Measurements from ENCODE around the gene TNFAIP3. TPM values are rescaled to one million over a fixed set of nuclear protein-coding genes. Genes with fewer than 3 reads are reported as not detected.
A peak's percentile ranks its signal among the peaks of the same experiment; 100 is the strongest.

The TNFAIP3 gene
- total RNA-seq, 1 donor from 2014 or later, result 1.8 TPM

- no peaks in the 10 kb centered on the region for H3K9me3 ChIP-seq (ENCODE audit: low read depth)
- H3K27ac Mint-ChIP-seq, result no peak overlapping the region
Measured at GRCh38 chr6:137850816-137851602, 16.1 kb upstream of the TNFAIP3 start.

DNA sequence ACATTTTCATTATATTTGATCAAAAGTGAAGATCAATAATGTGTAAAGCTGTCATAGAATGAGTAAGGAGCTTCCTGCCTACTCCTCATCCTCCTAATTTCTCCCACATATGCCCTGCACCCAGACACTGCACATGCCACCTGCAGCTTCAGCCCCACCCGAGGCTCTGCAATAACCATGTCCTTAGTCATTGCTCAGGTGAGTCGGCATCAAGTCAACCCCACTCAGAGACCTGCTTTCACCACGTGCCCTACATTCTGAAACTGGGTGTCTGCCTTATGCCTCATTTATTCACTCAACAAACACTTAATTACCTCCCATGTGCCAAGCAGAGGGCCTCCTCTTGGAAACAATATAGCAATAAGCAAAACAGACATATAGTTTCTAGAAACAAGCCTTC lies 15.4 kb upstream of the TNFAIP3 start:
- no peak overlapping the region for H3K4me3 Mint-ChIP-seq
- H3K4me2 ChIP-seq, result no peak overlapping the region
- no peak overlapping the region for H3K27ac ChIP-seq
- no peak overlapping the region for H3K27ac Mint-ChIP-seq
- no peak overlapping the region for H3K4me3 ChIP-seq
- H2AFZ ChIP-seq (replicated peaks), result no peak overlapping the region
- no peak for DNase-seq (ENCODE audit: low spot score)
- H4K20me1 ChIP-seq (ENCODE audit: low read depth), result no peaks in the 10 kb centered on the region
- no peaks in the 10 kb centered on the region for H3K36me3 Mint-ChIP-seq
- no peaks in the 10 kb centered on the region for H3F3A ChIP-seq (ENCODE audit: low read depth)
- H3K9ac ChIP-seq, result no peak overlapping the region
- no peaks in the 10 kb centered on the region for H3K4me1 ChIP-seq
- peaks cover 2% of the 10 kb centered on the region for H3K27me3 Mint-ChIP-seq (ENCODE audit: insufficient read depth, low read depth)
- TF ChIP-seq CTCF (IDR thresholded peaks at IDR 0.05) (no peak), EZH2 (IDR thresholded peaks at IDR 0.05) (no peak), EZH2phosphoT487 (IDR thresholded peaks at IDR 0.05) (no peak)
- no peaks in the 10 kb centered on the region for H3K4me1 Mint-ChIP-seq
- H3K79me2 ChIP-seq (ENCODE audit: low read depth), result no peaks in the 10 kb centered on the region
- no peaks in the 10 kb centered on the region for H3K9me3 ChIP-seq (ENCODE audit: low read depth)
- H3K27me3 ChIP-seq, result no peaks in the 10 kb centered on the region
- H3K36me3 ChIP-seq, result no peaks in the 10 kb centered on the region
- H3K9me3 Mint-ChIP-seq, result no peaks in the 10 kb centered on the region

More at GRCh38 chr6:137850816-137851602, 16.1 kb upstream of the TNFAIP3 start:
- no peak overlapping the region for H3K4me3 Mint-ChIP-seq
- Histone ChIP-seq H2AFZ (replicated peaks) (no peak overlapping the region), H3K4me3 (no peak overlapping the region), H3K79me2 (ENCODE audit: low read depth) (no peaks in the 10 kb centered on the region), H4K20me1 (ENCODE audit: low read depth) (no peaks in the 10 kb centered on the region), H3K27me3 (no peaks in the 10 kb centered on the region), H3K4me2 (no peak overlapping the region), H3K9ac (no peak overlapping the region), H3K27ac (no peak overlapping the region), H3F3A (ENCODE audit: low read depth) (no peaks in the 10 kb centered on the region), H3K4me1 (no peaks in the 10 kb centered on the region), H3K36me3 (no peaks in the 10 kb centered on the region)
- TF ChIP-seq EZH2phosphoT487 (IDR thresholded peaks at IDR 0.05), result no peak
- TF ChIP-seq CTCF (IDR thresholded peaks at IDR 0.05), result no peak
- no peak for TF ChIP-seq EZH2 (IDR thresholded peaks at IDR 0.05)
- H3K4me1 Mint-ChIP-seq, result no peaks in the 10 kb centered on the region
- H3K27me3 Mint-ChIP-seq (ENCODE audit: insufficient read depth, low read depth), result peaks cover 2% of the 10 kb centered on the region
- no peak for DNase-seq (ENCODE audit: low spot score)
- H3K9me3 Mint-ChIP-seq, result no peaks in the 10 kb centered on the region
- H3K36me3 Mint-ChIP-seq, result no peaks in the 10 kb centered on the region

DNA sequence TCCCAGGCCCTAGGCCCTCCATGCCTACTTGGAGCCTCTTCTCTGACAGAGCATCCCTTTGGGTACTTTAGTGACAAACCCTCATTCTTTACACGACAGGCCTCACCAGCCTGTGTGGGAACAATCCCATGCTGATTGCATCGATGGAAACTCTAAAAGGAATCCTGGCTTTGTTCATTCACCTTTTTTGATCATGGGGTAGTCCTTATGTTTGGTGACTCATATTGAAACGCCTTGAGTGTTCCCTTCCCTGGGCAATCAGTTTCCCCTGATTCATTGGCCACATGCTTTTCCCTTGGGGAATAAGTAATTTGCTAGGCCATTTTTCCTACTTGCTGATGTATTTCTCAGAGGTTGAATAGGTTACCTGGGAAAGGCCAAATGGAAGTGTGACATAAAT lies 14.7 kb upstream of the TNFAIP3 start:
- H3K27ac Mint-ChIP-seq, result peak overlapping the region; percentile 49
- no peak for DNase-seq (ENCODE audit: low spot score)
- H3K4me3 Mint-ChIP-seq, result no peak overlapping the region
- Histone ChIP-seq H3K4me1 (no peaks in the 10 kb centered on the region), H3K27ac (no peak overlapping the region), H3F3A (ENCODE audit: low read depth) (no peaks in the 10 kb centered on the region), H3K36me3 (no peaks in the 10 kb centered on the region), H3K9me3 (ENCODE audit: low read depth) (no peaks in the 10 kb centered on the region), H3K27me3 (no peaks in the 10 kb centered on the region), H3K9ac (no peak overlapping the region), H3K4me3 (no peak overlapping the region), H3K4me2 (no peak overlapping the region), H2AFZ (replicated peaks) (no peak overlapping the region), H3K79me2 (ENCODE audit: low read depth) (no peaks in the 10 kb centered on the region), H4K20me1 (ENCODE audit: low read depth) (no peaks in the 10 kb centered on the region)
- H3K4me1 Mint-ChIP-seq, result no peaks in the 10 kb centered on the region
- no peaks in the 10 kb centered on the region for H3K9me3 Mint-ChIP-seq
- H3K36me3 Mint-ChIP-seq, result no peaks in the 10 kb centered on the region
- TF ChIP-seq EZH2 (IDR thresholded peaks at IDR 0.05) (no peak), CTCF (IDR thresholded peaks at IDR 0.05) (no peak), EZH2phosphoT487 (IDR thresholded peaks at IDR 0.05) (no peak)
- peaks cover 2% of the 10 kb centered on the region for H3K27me3 Mint-ChIP-seq (ENCODE audit: insufficient read depth, low read depth)
